Omental fat pad (tissue), 4 donors: Measurements from ENCODE around the gene TASOR2. TPM values are rescaled to one million over a fixed set of nuclear protein-coding genes. Genes with fewer than 3 reads are reported as not detected.

ENCODE experiments used
- ATAC-seq: fragments of 150-250 bp; one replicate; pipeline ENCODE4 v1.9.1; 2016; ENCODE audit warnings: mild to moderate bottlenecking, moderate library complexity; ENCODE audit not compliant: low FRiP score
- DNase-seq: peaks from one replicate; pipeline ENCODE4 v3.0.0-alpha.2; 2019; ENCODE audit warnings: low spot score
- CTCF ChIP-seq, 3 donors: fragments of 450-650 bp; IDR thresholded peaks; one replicate each; pipeline ENCODE4 v1.5.1; 2016 to 2017; ENCODE audit warnings: antibody characterized with exemption in 3 of 3, mild to moderate bottlenecking in 3 of 3, moderate library complexity in 2 of 3
- total RNA-seq, 4 donors: library from RNA; depleted of rRNA; stranded (reverse); fragments of >200 nt; gene quantifications; one replicate each; pipeline ENCODE4 v1.1.0, GENCODE V29; 2016

Gene TASOR2
- total RNA-seq, 4 donors from 2014 or later, result 54.5 to 185 (median 81.9) TPM

GRCh38 chr10:5720182-5720581 is 35.5 kb downstream of the TASOR2 start:
- no peak for TF ChIP-seq CTCF (IDR thresholded peaks at IDR 0.05)
- ATAC-seq, result no peak

GRCh38 chr10:5723692-5724091 is 39.1 kb downstream of the TASOR2 start:
- no peak for ATAC-seq
- no peak for DNase-seq
- TF ChIP-seq CTCF (IDR thresholded peaks at IDR 0.05), result no peak

More at GRCh38 chr10:5720182-5720581, 35.5 kb downstream of the TASOR2 start:
- no peak for DNase-seq

- no peak for DNase-seq
- TF ChIP-seq CTCF (IDR thresholded peaks at IDR 0.05), result no peak
- no peak for ATAC-seq
Measured at GRCh38 chr10:5730766-5731165, 46.1 kb downstream of the TASOR2 start.

- ATAC-seq (no peak), DNase-seq (no peak)
- TF ChIP-seq CTCF (IDR thresholded peaks at IDR 0.05), result no peak
Measured at GRCh38 chr10:5731559-5731958, 46.9 kb downstream of the TASOR2 start.

- ATAC-seq (no peak), DNase-seq (no peak)
- no peak for TF ChIP-seq CTCF (IDR thresholded peaks at IDR 0.05)
Measured at GRCh38 chr10:5732141-5732540, 47.5 kb downstream of the TASOR2 start.

Other genes starting within 250 kb of the TASOR2 start
- gene CALML5, start 185.3 kb upstream of the TASOR2 start, total RNA-seq, result not detected
- gene CALML3, start 159.9 kb upstream of the TASOR2 start, total RNA-seq, result not detected
- gene ASB13, start 18.2 kb upstream of the TASOR2 start, total RNA-seq, result 10 to 100 TPM; 15.0 to 46.5 (median 16.9) TPM
- 100 to 1,000 TPM; 215 to 263 (median 248) TPM for gene GDI2, start 128.6 kb downstream of the TASOR2 start, total RNA-seq
- gene ANKRD16, start 205.1 kb downstream of the TASOR2 start, total RNA-seq, result 1 to 10 TPM; 4.1 to 8.7 (median 5.8) TPM
- 100 to 1,000 TPM in 1 of 4 donors, 10 to 100 TPM in 3; 79.2 to 129 (median 81.4) TPM for gene FBH1, start 205.4 kb downstream of the TASOR2 start, total RNA-seq